GM18508 (cell line): ENCODE data around the gene CST1.
"Not testable (repeated sequence)": the region's sequence is repeated elsewhere in the genome, so short reads cannot be mapped to it uniquely, and the experiment has no call there.

Experiments used
- ATAC-seq: cut with Tn5 transposase; IDR thresholded peaks from one replicate; pipeline ENCODE4 v1.9.1; 2021; ENCODE audit warnings: moderate number of reproducible peaks; ENCODE audit not compliant: insufficient read depth, unreplicated experiment

Gene CST1

DNA sequence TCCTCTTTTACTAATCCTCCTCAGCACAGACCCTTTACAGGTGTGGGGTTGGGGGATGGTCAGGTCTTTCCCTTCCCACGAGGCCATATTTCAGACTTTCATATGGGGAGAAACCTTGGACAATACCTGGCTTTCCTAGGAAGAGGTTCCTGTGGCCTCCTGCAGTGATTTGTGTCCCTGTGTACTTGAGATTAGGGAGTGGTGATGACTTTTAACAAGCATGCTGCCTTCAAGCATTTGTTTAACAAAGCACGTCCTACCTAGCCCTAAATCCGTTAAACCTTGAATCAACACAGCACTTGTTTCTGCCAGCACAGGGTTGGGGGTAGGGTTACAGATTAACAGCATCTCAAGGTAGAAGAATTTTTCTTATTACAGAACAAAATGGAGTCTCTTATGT lies 6.1 kb upstream of the CST1 start:
- not testable (repeated sequence) for ATAC-seq

GRCh38 chr20:23755131-23755611 lies 4.4 kb upstream of the CST1 start:
- ATAC-seq, result not testable (repeated sequence)

DNA sequence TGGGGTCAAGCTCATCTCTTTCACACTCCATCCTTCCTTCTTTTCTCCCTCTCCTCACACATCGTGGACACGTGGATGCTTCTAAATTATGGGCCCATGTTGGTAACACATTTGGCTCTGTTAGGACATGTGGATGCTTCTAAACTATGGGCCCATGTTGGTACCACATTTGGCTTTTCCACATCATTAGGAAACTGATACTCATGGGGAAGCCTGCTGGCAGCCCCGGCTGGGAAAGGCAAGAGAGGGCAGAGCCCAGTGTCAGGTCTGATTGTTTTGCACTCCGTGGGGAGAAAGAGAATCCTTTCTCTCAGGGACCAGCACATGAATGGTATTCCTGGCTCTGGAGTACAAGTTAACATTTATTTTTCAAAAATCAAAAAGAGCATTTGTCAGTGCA lies 4.0 kb upstream of the CST1 start:
- no peak for ATAC-seq

- ATAC-seq, result no peak
Observed at GRCh38 chr20:23753589-23753988, 2.9 kb upstream of the CST1 start.

- no peak for ATAC-seq
Observed at GRCh38 chr20:23753194-23753548, 2.4 kb upstream of the CST1 start.

GRCh38 chr20:23752481-23753193 lies 1.9 kb upstream of the CST1 start:
- no peak for ATAC-seq

DNA sequence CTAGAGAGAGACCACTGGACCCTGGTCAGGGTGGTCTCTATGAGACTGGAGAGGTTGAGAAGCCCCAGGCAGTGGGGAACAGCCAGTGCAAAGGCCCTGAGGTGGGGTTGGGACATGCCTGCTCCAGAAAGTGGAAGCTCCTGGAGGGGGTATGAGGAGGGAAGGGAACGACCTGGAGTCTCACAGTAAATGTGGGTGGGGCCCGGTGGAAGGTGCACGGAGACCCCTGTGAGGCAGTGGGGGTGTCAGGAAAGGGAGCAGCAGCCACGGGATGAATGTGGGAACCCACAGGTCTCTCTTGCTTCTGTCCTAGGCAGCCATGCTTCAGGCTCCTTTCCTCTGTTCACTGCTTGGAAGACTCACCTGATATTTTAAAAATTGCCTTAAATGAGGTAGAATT lies 1.3 kb upstream of the CST1 start:
- ATAC-seq, result no peak

GRCh38 chr20:23749746-23750145 lies 989 bp downstream of the CST1 start:
- ATAC-seq, result no peak

- not testable (repeated sequence) for ATAC-seq
Observed at GRCh38 chr20:23748975-23749374, 1.8 kb downstream of the CST1 start.

GRCh38 chr20:23747551-23747950 lies 3.2 kb downstream of the CST1 start:
- not testable (repeated sequence) for ATAC-seq

- ATAC-seq, result not testable (repeated sequence)
Observed at GRCh38 chr20:23747092-23747491, 3.6 kb downstream of the CST1 start.

DNA sequence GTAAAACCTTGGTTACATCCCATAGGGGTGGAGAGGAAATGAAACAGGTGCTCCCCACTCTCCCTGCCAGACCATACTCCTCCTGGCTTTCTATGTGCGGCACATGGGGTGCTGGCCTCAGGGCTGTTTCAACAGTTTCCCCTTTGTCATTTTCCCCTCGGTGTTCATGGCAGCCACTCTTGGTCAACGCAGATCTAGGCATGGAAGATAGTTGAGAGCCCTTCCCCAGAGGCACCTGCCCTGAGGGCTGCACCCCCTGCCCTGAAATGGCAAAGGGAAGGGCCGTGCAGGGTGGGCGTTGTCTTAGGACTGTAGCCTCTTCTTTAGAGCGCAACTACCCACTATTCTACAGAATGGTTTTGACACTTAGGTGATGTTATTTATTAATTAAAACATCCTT lies 4.4 kb downstream of the CST1 start:
- no peak for ATAC-seq

- ATAC-seq, result no peak
Observed at GRCh38 chr20:23745247-23745646, 5.5 kb downstream of the CST1 start.

GRCh38 chr20:23744817-23745216 lies 5.9 kb downstream of the CST1 start:
- no peak for ATAC-seq

DNA sequence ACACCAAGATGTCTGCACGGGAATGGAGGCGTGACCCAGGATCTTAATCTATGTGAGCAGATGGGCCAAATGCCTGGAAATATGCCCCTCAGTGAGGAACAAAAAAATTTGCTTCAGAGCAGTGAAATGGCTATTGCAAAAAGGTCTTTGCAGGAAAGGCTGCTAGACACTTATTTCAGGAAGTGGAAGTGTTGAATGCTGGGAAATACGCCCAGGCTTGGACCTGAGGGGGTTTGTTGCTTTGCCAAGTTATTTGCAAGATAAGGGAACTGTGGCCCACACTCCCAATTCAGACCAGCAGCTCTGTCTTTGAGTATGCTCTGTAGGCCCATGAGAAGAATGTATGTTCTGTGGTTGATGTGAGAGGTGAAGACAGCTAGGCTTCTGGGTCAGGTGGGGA lies 15.3 kb downstream of the CST1 start:
- ATAC-seq, result not testable (repeated sequence)

DNA sequence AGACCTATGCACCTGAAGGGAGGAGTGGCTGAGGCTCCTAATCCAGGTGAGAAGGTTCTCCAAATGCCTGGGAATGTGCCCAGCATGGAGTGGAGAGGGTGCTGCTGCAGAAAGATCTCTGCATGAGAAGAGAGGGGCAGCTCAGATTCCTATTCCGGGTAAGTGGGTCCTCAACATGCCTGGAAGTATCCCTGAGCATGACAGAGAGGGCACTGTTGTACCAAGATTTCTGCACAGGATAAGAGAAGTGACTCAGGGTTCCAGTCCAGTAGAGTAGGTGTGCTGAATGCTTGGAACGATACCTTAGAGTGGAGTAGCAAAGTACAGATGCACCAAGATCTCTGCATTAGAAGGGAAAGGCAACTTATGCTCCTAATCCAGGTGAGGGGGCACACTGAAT lies 15.8 kb downstream of the CST1 start:
- ATAC-seq, result not testable (repeated sequence)

DNA sequence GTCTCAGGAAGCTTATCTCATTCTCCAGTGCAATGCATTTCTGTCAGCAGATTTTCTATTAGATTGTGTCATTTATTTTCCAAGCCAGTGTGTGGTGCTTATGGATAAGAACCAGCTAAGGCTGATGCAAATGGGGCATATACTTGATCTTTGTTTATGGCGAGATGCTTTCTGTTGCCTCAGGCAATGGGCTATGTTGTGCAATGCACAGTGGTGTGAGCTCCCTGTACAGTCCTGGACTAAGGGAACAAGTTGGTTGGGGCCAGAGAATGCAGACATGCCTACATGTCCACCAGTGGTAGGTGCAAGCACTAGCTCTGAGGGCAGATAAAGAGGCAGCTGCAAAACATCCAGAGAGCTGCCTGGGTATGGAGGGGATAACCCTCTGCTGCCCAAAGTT lies 16.3 kb downstream of the CST1 start:
- ATAC-seq, result not testable (repeated sequence)

DNA sequence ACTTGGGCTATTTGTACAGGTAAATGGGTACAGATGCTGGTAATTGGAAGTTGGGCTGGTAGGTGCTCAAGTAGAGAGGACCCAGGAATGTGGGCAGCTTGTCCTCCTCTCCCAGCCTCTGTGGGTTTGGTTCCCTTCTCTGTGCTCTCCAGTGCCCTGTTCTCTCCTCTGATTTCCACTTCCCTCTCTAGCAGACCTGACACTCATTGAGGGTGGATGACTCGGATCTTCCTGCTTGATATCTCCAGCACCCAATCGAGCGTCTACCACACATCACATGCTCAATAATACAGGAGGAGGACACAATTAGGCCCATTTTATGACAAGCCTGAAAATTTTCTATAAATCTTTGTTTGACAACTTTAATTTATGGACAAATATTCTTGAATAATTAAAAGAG lies 23.7 kb downstream of the CST1 start:
- ATAC-seq, result no peak

DNA sequence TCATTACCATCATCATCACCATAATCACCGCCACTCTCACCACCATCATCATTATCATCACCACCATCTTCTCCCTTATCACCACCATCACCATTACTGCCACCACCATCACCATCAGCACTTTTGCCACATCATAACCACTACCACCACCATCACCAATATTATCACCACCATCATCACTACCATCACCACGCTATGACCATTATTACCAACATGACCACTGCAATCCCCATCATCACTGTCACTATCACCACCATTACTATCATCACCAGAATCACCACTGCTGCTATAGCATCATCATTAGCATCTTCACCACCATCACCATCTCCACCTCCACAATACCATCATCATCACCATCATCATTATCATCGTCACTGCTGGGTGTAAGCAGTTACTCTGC lies 25.6 kb downstream of the CST1 start:
- ATAC-seq, result no peak

GRCh38 chr20:23723659-23724307 lies 27.0 kb downstream of the CST1 start:
- ATAC-seq, result not testable (repeated sequence)

- ATAC-seq, result not testable (repeated sequence)
Observed at GRCh38 chr20:23722851-23723250, 27.9 kb downstream of the CST1 start.

- no peak for ATAC-seq
Observed at GRCh38 chr20:23721962-23722361, 28.8 kb downstream of the CST1 start.
